Neural cell (in vitro differentiated cells): Measurements from ENCODE around the gene SSUH2. TPM values are rescaled to one million over a fixed set of nuclear protein-coding genes. Genes with fewer than 3 reads are reported as not detected.
"Not testable (repeated sequence)": the region's sequence is repeated elsewhere in the genome, so short reads cannot be mapped to it uniquely, and the experiment has no call there.

Experiments
- H2AFZ ChIP-seq: fragments of 200-600, 300-800 bp; sonication (generic), shearing (Covaris generic); 2 replicates; pipeline ENCODE4 v1.6.0; 2014; ENCODE audit warnings: low read depth, mild to moderate bottlenecking, antibody characterized with exemption, low read length, moderate library complexity
- H3F3A ChIP-seq: fragments of 200-600 bp; shearing (Covaris generic); 2 replicates; pipeline ENCODE4 v1.6.1; 2016; ENCODE audit warnings: mild to moderate bottlenecking, moderate library complexity, mixed read lengths, antibody characterized with exemption, low read length; ENCODE audit not compliant: insufficient read depth, poor library complexity, severe bottlenecking
- H3K27ac ChIP-seq: fragments of 200-600, 300-800 bp; sonication (generic), shearing (Covaris generic); 2 replicates; pipeline ENCODE4 v1.5.1; 2014; ENCODE audit warnings: mild to moderate bottlenecking, low read length, moderate library complexity
- H3K27me3 ChIP-seq: fragments of 300-800, 200-600 bp; sonication (generic), shearing (Covaris generic); 2 replicates; pipeline ENCODE4 v1.6.0; 2014; ENCODE audit warnings: mild to moderate bottlenecking, low read depth, low read length, moderate library complexity; ENCODE audit not compliant: insufficient read depth
- H3K36me3 ChIP-seq: fragments of 300-800, 200-600 bp; sonication (generic), shearing (Covaris generic); 2 replicates; pipeline ENCODE4 v1.5.1; 2014; ENCODE audit warnings: mild to moderate bottlenecking, antibody characterized with exemption, low read length, moderate library complexity; ENCODE audit not compliant: insufficient read depth
- H3K4me2 ChIP-seq: fragments of 300-800, 200-600 bp; sonication (generic), shearing (Covaris generic); 2 replicates; pipeline ENCODE4 v1.6.0; 2014; ENCODE audit warnings: mild to moderate bottlenecking, low read length
- H3K4me3 ChIP-seq: fragments of 300-800, 200-600 bp; sonication (generic), shearing (Covaris generic); 2 replicates; pipeline ENCODE4 v1.5.1; 2014; ENCODE audit warnings: mild to moderate bottlenecking, low read length, moderate library complexity
- H3K79me2 ChIP-seq: fragments of 200-600 bp; shearing (Covaris generic); replicated peaks from 2 replicates; pipeline ENCODE4 v1.6.0; 2014; ENCODE audit warnings: mild to moderate bottlenecking, low read length, moderate library complexity; ENCODE audit not compliant: insufficient read depth
- H3K9ac ChIP-seq: fragments of 300-800, 200-600 bp; sonication (generic), shearing (Covaris generic); 2 replicates; pipeline ENCODE4 v1.6.1; 2016; ENCODE audit warnings: mild to moderate bottlenecking, low read length, mixed read lengths
- H3K9me2 ChIP-seq: fragments of 200-600 bp; shearing (Covaris generic); 2 replicates; pipeline ENCODE4 v1.6.1; 2016; ENCODE audit warnings: mild to moderate bottlenecking, low read length, mixed read lengths; ENCODE audit not compliant: insufficient read depth
- H3K9me3 ChIP-seq: fragments of 200-600, 300-800 bp; sonication (generic), shearing (Covaris generic); 2 replicates; pipeline ENCODE4 v1.6.1; 2016; ENCODE audit warnings: mild to moderate bottlenecking, mixed run types, low read length, moderate library complexity, mixed read lengths
- H4K20me1 ChIP-seq: fragments of 200-600 bp; shearing (Covaris generic); 2 replicates; pipeline ENCODE4 v1.6.1; 2016; ENCODE audit warnings: mild to moderate bottlenecking, mixed run types; ENCODE audit not compliant: insufficient read depth
- CTCF ChIP-seq: fragments of 450-650 bp; IDR thresholded peaks from 2 replicates; pipeline ENCODE4 v1.5.1; 2014; ENCODE audit warnings: antibody characterized with exemption, mild to moderate bottlenecking, moderate library complexity; ENCODE audit not compliant: poor library complexity, severe bottlenecking
- EP300 ChIP-seq: fragments of 450-650 bp; conservative IDR thresholded peaks from 2 replicates; pipeline ENCODE4 v1.6.1; 2014; ENCODE audit warnings: antibody characterized with exemption, mild to moderate bottlenecking, moderate library complexity; ENCODE audit not compliant: poor library complexity, severe bottlenecking
- EZH2 ChIP-seq: fragments of 200-600, 300-800 bp; shearing (Covaris generic), sonication (generic); IDR thresholded peaks from 2 replicates; pipeline ENCODE4 v1.6.1; 2014; ENCODE audit warnings: antibody characterized with exemption, low read length, borderline replicate concordance, mild to moderate bottlenecking; ENCODE audit not compliant: insufficient read depth, poor library complexity, severe bottlenecking
- MXI1 ChIP-seq: fragments of 450-650 bp; conservative IDR thresholded peaks from 2 replicates; pipeline ENCODE4 v1.6.1; 2014; ENCODE audit warnings: antibody characterized with exemption, mild to moderate bottlenecking; ENCODE audit not compliant: poor library complexity, severe bottlenecking
- POLR2AphosphoS5 ChIP-seq: IDR thresholded peaks from 2 replicates; pipeline ENCODE4 v1.6.1; 2012
- RAD21 ChIP-seq: fragments of 450-650 bp; conservative IDR thresholded peaks from 2 replicates; pipeline ENCODE4 v1.6.1; 2014; ENCODE audit warnings: antibody characterized with exemption, mild to moderate bottlenecking, moderate library complexity
- REST ChIP-seq: IDR thresholded peaks from 2 replicates; pipeline ENCODE4 v1.6.1; 2012; ENCODE audit warnings: borderline replicate concordance
- SMC3 ChIP-seq: fragments of 450-650 bp; conservative IDR thresholded peaks from 2 replicates; pipeline ENCODE4 v1.6.1; 2014; ENCODE audit warnings: antibody characterized with exemption, mild to moderate bottlenecking, moderate library complexity; ENCODE audit not compliant: poor library complexity
- TAF1 ChIP-seq: IDR thresholded peaks from 2 replicates; pipeline ENCODE4 v1.6.1; 2012; ENCODE audit warnings: low read depth
- polyA minus RNA-seq: library from RNA; depleted of rRNA, polyadenylated mRNA; stranded (reverse); fragments of >200 nt; gene quantifications from 2 replicates; pipeline ENCODE4 v1.2.3, GENCODE V29; 2014
- polyA plus RNA-seq: library from polyadenylated mRNA; depleted of rRNA; stranded (reverse); fragments of >200 nt; gene quantifications from 2 replicates; pipeline ENCODE4 v1.2.3, GENCODE V29; 2014

SSUH2 gene
- polyA plus RNA-seq: 0.64 and 0.88 TPM in 2 replicates
- polyA minus RNA-seq: 1.2 and 1.5 TPM in 2 replicates

GRCh38 chr3:8644748-8645390, at the start of gene SSUH2:
SSUH2 (minus strand) TSS chr3:8644798; CDS start chr3:8644758, 40 bp downstream.
- no peak within 1 kb of the TSS for H3K9ac ChIP-seq
- H3K36me3 ChIP-seq: no peaks in the 10 kb centered on the region
- no peaks in the 10 kb centered on the region for H3K9me2 ChIP-seq
- no peaks in the 10 kb centered on the region for H3F3A ChIP-seq
- no peaks in the 10 kb centered on the region for H3K79me2 ChIP-seq
- H4K20me1 ChIP-seq: no peaks in the 10 kb centered on the region
- H3K9me3 ChIP-seq: no peaks in the 10 kb centered on the region
- no peak within 1 kb of the TSS for H3K27ac ChIP-seq
- H3K4me3 ChIP-seq: no peak within 1 kb of the TSS
- no peaks in the 10 kb centered on the region for H3K27me3 ChIP-seq
- H3K4me2 ChIP-seq: no peak within 1 kb of the TSS
- TF ChIP-seq TAF1 (no peak), REST (no peak), EP300 (no peak), POLR2AphosphoS5 (no peak), RAD21 (no peak), EZH2 (no peak), CTCF (no peak), MXI1 (no peak), SMC3 (no peak)
- H2AFZ ChIP-seq: no peak within 1 kb of the TSS

GRCh38 chr3:8691295-8691694, 46.7 kb upstream of the SSUH2 start:
- H3K79me2 ChIP-seq, H3K27ac ChIP-seq, H3K9me3 ChIP-seq, H4K20me1 ChIP-seq, H3K9ac ChIP-seq, H2AFZ ChIP-seq, H3K27me3 ChIP-seq, H3K4me2 ChIP-seq, H3K9me2 ChIP-seq, H3K4me3 ChIP-seq, H3K36me3 ChIP-seq, H3F3A ChIP-seq: not testable (repeated sequence)

- H3K9me2 ChIP-seq, H3K4me2 ChIP-seq, H3K4me3 ChIP-seq: not testable (repeated sequence)
These were observed 40.4 kb upstream of the SSUH2 start for GRCh38 chr3:8684992-8685391.

GRCh38 chr3:8682850-8683574, 38.4 kb upstream of the SSUH2 start:
- not testable (repeated sequence) for H4K20me1 ChIP-seq, H3F3A ChIP-seq, H3K79me2 ChIP-seq, H3K27ac ChIP-seq, H2AFZ ChIP-seq, H3K9me3 ChIP-seq, H3K4me3 ChIP-seq, H3K36me3 ChIP-seq, H3K9ac ChIP-seq, H3K27me3 ChIP-seq, H3K9me2 ChIP-seq, H3K4me2 ChIP-seq

More at GRCh38 chr3:8684992-8685391, 40.4 kb upstream of the SSUH2 start:
- not testable (repeated sequence) for H3F3A ChIP-seq, H2AFZ ChIP-seq, H3K79me2 ChIP-seq, H3K9me3 ChIP-seq, H3K9ac ChIP-seq, H3K27me3 ChIP-seq, H3K36me3 ChIP-seq, H3K27ac ChIP-seq, H4K20me1 ChIP-seq
